IMR-90 (cell line): Measurements from ENCODE around the gene TAF3. TPM values are rescaled to one million over a fixed set of nuclear protein-coding genes. Genes with fewer than 3 reads are reported as not detected.

ENCODE experiments used
- ATAC-seq: fragments of 200-7000 bp; cut with Tn5 transposase; 2 replicates; pipeline ENCODE4 v1.9.1; 2020; ENCODE audit warnings: low read depth, mild to moderate bottlenecking, moderate library complexity
- BruUV-seq: library from RNA; stranded (reverse); fragments of 400-500 nt; replicated peaks from 2 replicates; lab custom pipeline; 2021; lab: Mats Ljungman, UMichigan
- CTCF ChIA-PET: fragments of 300-600 bp; formaldehyde crosslinking; extraction: SDS; loops from one replicate; lab custom pipeline; 2021; ENCODE audit warnings: antibody characterized with exemption; lab: Yijun Ruan, JAX
- POLR2A ChIA-PET: fragments of 300-600 bp; sonication (Branson Sonifier 250); formaldehyde crosslinking; loops from one replicate; lab custom pipeline; 2022; ENCODE audit warnings: antibody characterized with exemption; ENCODE audit not compliant: unreplicated experiment; lab: Charles Lee
- DNase-seq: peaks from one replicate; pipeline ENCODE4 v3.0.0; 2013
- H2AFZ ChIP-seq: replicated peaks from 2 replicates; pipeline ENCODE3; 2013; ENCODE audit warnings: low read length, mild to moderate bottlenecking; ENCODE audit not compliant: poor library complexity
- H2AK5ac ChIP-seq: 2 replicates; pipeline ENCODE4 v1.6.1; 2013; ENCODE audit warnings: low read depth, low read length, inconsistent platforms
- H2AK9ac ChIP-seq: replicated peaks from 2 replicates; pipeline ENCODE3; 2013; ENCODE audit warnings: mild to moderate bottlenecking, low read depth, low read length, moderate library complexity; ENCODE audit not compliant: poor library complexity
- H2BK120ac ChIP-seq: 2 replicates; pipeline ENCODE4 v1.6.1; 2013; ENCODE audit warnings: low read depth, low read length, inconsistent platforms
- H2BK15ac ChIP-seq: 3 replicates; pipeline ENCODE4 v1.6.1; 2013; ENCODE audit warnings: low read depth, low read length, inconsistent platforms
- H2BK20ac ChIP-seq: 2 replicates; pipeline ENCODE4 v1.6.1; 2013; ENCODE audit warnings: low read depth, mild to moderate bottlenecking, inconsistent platforms, low read length, moderate library complexity
- H2BK5ac ChIP-seq: 2 replicates; pipeline ENCODE4 v1.6.1; 2013; ENCODE audit warnings: mild to moderate bottlenecking, low read depth, low read length, inconsistent platforms; ENCODE audit not compliant: poor library complexity, severe bottlenecking
- H3K14ac ChIP-seq: replicated peaks from 2 replicates; pipeline ENCODE4 v1.6.1; 2013; ENCODE audit warnings: low read depth, low read length, inconsistent platforms
- H3K18ac ChIP-seq: 2 replicates; pipeline ENCODE4 v1.6.1; 2013; ENCODE audit warnings: low read depth, low read length, control low read depth
- H3K23ac ChIP-seq: 2 replicates; pipeline ENCODE4 v1.6.1; 2013; ENCODE audit warnings: low read depth, low read length, inconsistent platforms
- H3K27ac ChIP-seq: 2 replicates; pipeline ENCODE4 v1.5.1; 2013; ENCODE audit warnings: mild to moderate bottlenecking, control low read depth, low read length; ENCODE audit not compliant: insufficient read depth
- H3K27me3 ChIP-seq: 2 replicates; pipeline ENCODE4 v1.6.1; 2013; ENCODE audit warnings: low read length; ENCODE audit not compliant: control insufficient read depth, insufficient read depth
- H3K36me3 ChIP-seq: 2 replicates; pipeline ENCODE4 v1.6.1; 2013; ENCODE audit warnings: low read length, mixed read lengths; ENCODE audit not compliant: control insufficient read depth, insufficient read depth
- H3K4ac ChIP-seq: 2 replicates; pipeline ENCODE4 v1.6.1; 2013; ENCODE audit warnings: low read depth, low read length, inconsistent platforms
- H3K4me1 ChIP-seq: 2 replicates; pipeline ENCODE4 v1.6.1; 2013; ENCODE audit warnings: low read length, mixed read lengths; ENCODE audit not compliant: control insufficient read depth, insufficient read depth
- H3K4me2 ChIP-seq: 2 replicates; pipeline ENCODE4 v1.6.1; 2013; ENCODE audit warnings: low read depth, mild to moderate bottlenecking, control low read depth, low read length, moderate library complexity
- H3K4me3 ChIP-seq: 2 replicates; pipeline ENCODE4 v1.5.1; 2013; ENCODE audit warnings: low read depth, mild to moderate bottlenecking, control low read depth, low read length, moderate library complexity; ENCODE audit not compliant: insufficient read depth
- H3K56ac ChIP-seq: 2 replicates; pipeline ENCODE4 v1.6.1; 2013; ENCODE audit warnings: low read length, inconsistent platforms; ENCODE audit not compliant: insufficient read depth; ENCODE audit errors: extremely low read depth
- H3K79me1 ChIP-seq, 2 experiments: 2 replicates each; pipeline ENCODE4 v1.6.1; 2013; ENCODE audit warnings: low read length in 2 of 2, inconsistent platforms in 1 of 2, low read depth in 1 of 2
- H3K9ac ChIP-seq: 2 replicates; pipeline ENCODE4 v1.6.1; 2013; ENCODE audit warnings: low read depth, low read length, control low read depth
- H3K9me1 ChIP-seq: 2 replicates; pipeline ENCODE4 v1.6.1; 2013; ENCODE audit warnings: low read length, inconsistent platforms; ENCODE audit not compliant: insufficient read depth
- H3K9me3 ChIP-seq: 2 replicates; pipeline ENCODE4 v1.6.1; 2013; ENCODE audit warnings: low read length; ENCODE audit not compliant: control insufficient read depth, insufficient read depth
- H4K20me1 ChIP-seq: 2 replicates; pipeline ENCODE4 v1.6.1; 2013; ENCODE audit warnings: low read length, inconsistent platforms; ENCODE audit not compliant: insufficient read depth
- H4K5ac ChIP-seq: 2 replicates; pipeline ENCODE4 v1.6.1; 2013; ENCODE audit warnings: mild to moderate bottlenecking, low read depth, low read length, control low read depth
- H4K8ac ChIP-seq, 2 experiments: 2 replicates each; pipeline ENCODE4 v1.6.1; 2013; ENCODE audit warnings: low read depth in 2 of 2, low read length in 2 of 2, control low read depth in 1 of 2, inconsistent platforms in 1 of 2
- H4K91ac ChIP-seq: 2 replicates; pipeline ENCODE4 v1.6.1; 2013; ENCODE audit warnings: low read depth, low read length, inconsistent platforms; ENCODE audit not compliant: insufficient read depth
- BHLHE40 ChIP-seq: fragments of 150-350 bp; IDR thresholded peaks from 2 replicates; pipeline ENCODE4 v1.6.1; 2016; ENCODE audit warnings: mild to moderate bottlenecking, low read depth, low read length
- CEBPB ChIP-seq: IDR thresholded peaks from 2 replicates; pipeline ENCODE4 v1.6.1; 2012; ENCODE audit warnings: low read depth, low read length, improper control_type of control experiment
- CHD1 ChIP-seq: IDR thresholded peaks from 2 replicates; pipeline ENCODE4 v1.6.1; 2012; ENCODE audit warnings: low read depth, low read length, improper control_type of control experiment
- CTCF ChIP-seq: conservative IDR thresholded peaks from 2 replicates; pipeline ENCODE4 v1.5.1; 2012; ENCODE audit warnings: mild to moderate bottlenecking, low read depth, low read length, improper control_type of control experiment
- ELK1 ChIP-seq: fragments of 150-350 bp; IDR thresholded peaks from 2 replicates; pipeline ENCODE4 v1.6.1; 2016; ENCODE audit warnings: low read depth, mild to moderate bottlenecking, low read length, moderate library complexity, borderline replicate concordance
- FOS ChIP-seq: fragments of 150-350 bp; IDR thresholded peaks from 2 replicates; pipeline ENCODE4 v1.6.1; 2016; ENCODE audit warnings: low read depth, low read length
- MAFK ChIP-seq: IDR thresholded peaks from 2 replicates; pipeline ENCODE4 v1.6.1; 2012; ENCODE audit warnings: low read depth, low read length, improper control_type of control experiment
- MAZ ChIP-seq: IDR thresholded peaks from 2 replicates; pipeline ENCODE4 v1.6.1; 2012; ENCODE audit warnings: low read depth, mild to moderate bottlenecking, low read length, improper control_type of control experiment, moderate library complexity, borderline replicate concordance
- MXI1 ChIP-seq: IDR thresholded peaks from 2 replicates; pipeline ENCODE4 v1.6.1; 2012; ENCODE audit warnings: low read depth, mild to moderate bottlenecking, low read length, moderate library complexity, borderline replicate concordance
- NFE2L2 ChIP-seq: fragments of 150-350 bp; IDR thresholded peaks from 2 replicates; pipeline ENCODE4 v1.6.1; 2016; ENCODE audit warnings: low read depth, mild to moderate bottlenecking, low read length
- POLR2A ChIP-seq: IDR thresholded peaks from 2 replicates; pipeline ENCODE4 v1.6.1; 2012; ENCODE audit warnings: mild to moderate bottlenecking, low read depth, low read length
- RAD21 ChIP-seq: IDR thresholded peaks from 2 replicates; pipeline ENCODE4 v1.6.1; 2012; ENCODE audit warnings: low read length, improper control_type of control experiment
- RCOR1 ChIP-seq: IDR thresholded peaks from 2 replicates; pipeline ENCODE4 v1.6.1; 2012; ENCODE audit warnings: mild to moderate bottlenecking, low read length, improper control_type of control experiment; ENCODE audit not compliant: insufficient replicate concordance
- RFX5 ChIP-seq: IDR thresholded peaks from 2 replicates; pipeline ENCODE4 v1.8.0; 2012; ENCODE audit warnings: low read depth, mild to moderate bottlenecking, low read length, moderate library complexity
- SMC3 ChIP-seq: fragments of 150-350 bp; IDR thresholded peaks from 2 replicates; pipeline ENCODE4 v1.6.1; 2016; ENCODE audit warnings: low read depth, mild to moderate bottlenecking, antibody characterized with exemption, low read length, moderate library complexity
- USF2 ChIP-seq: fragments of 150-350 bp; IDR thresholded peaks from 2 replicates; pipeline ENCODE4 v1.6.1; 2017; ENCODE audit warnings: mild to moderate bottlenecking, antibody characterized with exemption, low read length, low read depth
- WGBS, 2 experiments: methylation state at CpG; one replicate each; pipeline versions ENCODE4 v1.1.5 to v1.1.7; 2013; ENCODE audit warnings: missing lambda C conversion rate in 2 of 2; ENCODE audit not compliant: insufficient read length in 1 of 2; ENCODE audit errors: extremely low coverage in 2 of 2; 5-methylcytosine and 5-hydroxymethylcytosine counted together
- dilution Hi-C: fragments of 300-500 bp; cut with HindIII; formaldehyde crosslinking; loops from one replicate; pipeline ENCODE4 v1.14.3; 2018; ENCODE audit warnings: low sequenced_read_pairs; ENCODE audit not compliant: unreplicated experiment
- in situ Hi-C: fragments of 300-500 bp; cut with MboI; formaldehyde crosslinking; loops from 3 replicates; pipeline ENCODE4 v1.14.3; 2019; ENCODE audit warnings: low sequenced_read_pairs, inconsistent platforms, mixed read lengths
- intact Hi-C: fragments of 100-400 bp; cut with micrococcal nuclease; formaldehyde crosslinking; loops from 2 replicates; pipeline ENCODE4 v1.10.0; 2022
- polyA plus RNA-seq, 3 experiments: library from polyadenylated mRNA; depleted of rRNA; stranded (reverse); fragments of >200 nt; gene quantifications; 2 replicates each; pipeline ENCODE4 v1.2.3, GENCODE V29; 2012; ENCODE audit warnings: low replicate concordance in 1 of 3
- total RNA-seq: library from RNA; depleted of rRNA; stranded (reverse); fragments of >200 nt; gene quantifications from 2 replicates; pipeline ENCODE4 v1.2.3, GENCODE V29; 2012

TAF3 gene
- total and polyA plus RNA-seq, 2 of the 4 experiments (the other 2 are of a cell fraction): 1.4 to 2.3 TPM

- POLR2A ChIA-PET: no interaction called here
- DNase-seq: peak; percentile 50
Observed at GRCh38 chr10:7891634-7892033, 73.3 kb downstream of the TAF3 start.

More at GRCh38 chr10:7891634-7892033, 73.3 kb downstream of the TAF3 start:
- Histone ChIP-seq H2BK20ac (no peak overlapping the region), H3K4me3 (no peak overlapping the region), H2AK9ac (no peak overlapping the region), H4K5ac (no peak overlapping the region), H4K91ac (no peak overlapping the region), H2BK15ac (no peak overlapping the region), H4K20me1 (peaks cover 7% of the 10 kb centered on the region; the same call in 1 of the 2 replicates), H3K9me1 (no peaks in the 10 kb centered on the region), H2AK5ac (no peak overlapping the region), H3K4me2 (no peak overlapping the region), H2BK120ac (no peak overlapping the region), H3K27me3 (no peaks in the 10 kb centered on the region), H3K9me3 (no peaks in the 10 kb centered on the region), H2AFZ (no peak overlapping the region), H3K9ac (no peak overlapping the region), H3K18ac (no peak overlapping the region), H4K8ac (no peak overlapping the region), H3K23ac (no peak overlapping the region), H3K4me1 (peaks cover 3% of the 10 kb centered on the region; the same call in 1 of the 2 replicates), H2BK5ac (no peak overlapping the region), H3K79me1 (peaks cover 8 to 13% of the 10 kb centered on the region in 2 experiments; a peak in 2 of 4 replicates), H3K56ac (no peak overlapping the region), H3K27ac (no peak overlapping the region), H3K36me3 (peaks cover 2% of the 10 kb centered on the region; the same call in 1 of the 2 replicates), H3K4ac (no peak overlapping the region), H3K14ac (no peak overlapping the region)
- intact Hi-C loops: no loop called here
- no CpG with 5 or more reads among the region's 1 CpG for WGBS, 2 experiments
- CTCF ChIA-PET: no interaction called here
- dilution Hi-C loops: no loop called here
- no TSS peak for BruUV-seq
- ATAC-seq: peak; percentile 57
- in situ Hi-C loops: no loop called here
- TF ChIP-seq MAZ: no peak
- TF ChIP-seq RAD21: no peak
- TF ChIP-seq BHLHE40: no peak
- TF ChIP-seq MXI1: no peak
- no peak for TF ChIP-seq CEBPB
- no peak for TF ChIP-seq FOS
- TF ChIP-seq NFE2L2: no peak
- TF ChIP-seq SMC3: no peak
- no peak for TF ChIP-seq CHD1
- TF ChIP-seq RFX5: no peak
- TF ChIP-seq ELK1: no peak
- no peak for TF ChIP-seq MAFK
- TF ChIP-seq CTCF: no peak
- TF ChIP-seq POLR2A: no peak
- no peak for TF ChIP-seq RCOR1
- no peak for TF ChIP-seq USF2
